Adipose tissue (tissue), 3 donors: ENCODE results near the gene VCPKMT. TPM values are rescaled to one million over a fixed set of nuclear protein-coding genes. Genes with fewer than 3 reads are reported as not detected.
"Not testable (repeated sequence)": the region's sequence is repeated elsewhere in the genome, so short reads cannot be mapped to it uniquely, and the experiment has no call there.

Source experiments
- H3K27ac ChIP-seq: one replicate; pipeline ENCODE4 v1.5.1; 2013; ENCODE audit warnings: low read depth, low read length
- WGBS, 3 donors: extraction: QIAGEN DNeasy Blood & Tissue Kit; methylation state at CpG; one replicate each; pipeline ENCODE4 v1.1.7; 2013; 5-methylcytosine and 5-hydroxymethylcytosine counted together
- polyA plus RNA-seq, 3 donors: library from polyadenylated mRNA; stranded (reverse); fragments of 200-250 nt; gene quantifications; one replicate each; pipeline ENCODE4 v1.2.3, GENCODE V29; 2013
- donor health status: healthy with polysubstance abuse.
- donor health status: Bipolar disorder and iron deficiency.
- donor health status: healthy.

Gene VCPKMT
- polyA plus RNA-seq, 3 donors: 3.5 to 8.4 (median 6.0) TPM

DNA sequence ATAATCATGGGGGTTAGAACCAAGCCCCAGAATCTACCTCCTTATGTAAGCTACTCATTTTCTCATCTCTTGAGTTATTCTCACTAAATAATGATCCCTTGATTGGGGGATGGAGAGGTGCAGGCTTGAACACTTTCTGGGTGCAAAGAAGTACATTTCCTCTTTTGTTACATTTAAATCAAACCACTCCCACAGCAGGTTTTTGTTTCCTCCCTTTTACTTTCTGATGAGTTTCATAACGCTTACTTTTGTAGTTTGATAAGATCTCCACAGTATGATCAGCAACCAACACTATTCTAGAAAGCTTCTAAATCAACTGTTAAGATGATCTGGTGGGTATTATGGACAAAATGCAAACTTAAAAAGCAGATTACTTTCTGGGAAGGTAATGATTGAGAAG is 20.5 kb downstream of the VCPKMT start:
- WGBS, 3 donors: 35 to 69% (median 38%) methylated on average over 1 of the region's 1 CpG
- no peak overlapping the region for H3K27ac ChIP-seq

DNA sequence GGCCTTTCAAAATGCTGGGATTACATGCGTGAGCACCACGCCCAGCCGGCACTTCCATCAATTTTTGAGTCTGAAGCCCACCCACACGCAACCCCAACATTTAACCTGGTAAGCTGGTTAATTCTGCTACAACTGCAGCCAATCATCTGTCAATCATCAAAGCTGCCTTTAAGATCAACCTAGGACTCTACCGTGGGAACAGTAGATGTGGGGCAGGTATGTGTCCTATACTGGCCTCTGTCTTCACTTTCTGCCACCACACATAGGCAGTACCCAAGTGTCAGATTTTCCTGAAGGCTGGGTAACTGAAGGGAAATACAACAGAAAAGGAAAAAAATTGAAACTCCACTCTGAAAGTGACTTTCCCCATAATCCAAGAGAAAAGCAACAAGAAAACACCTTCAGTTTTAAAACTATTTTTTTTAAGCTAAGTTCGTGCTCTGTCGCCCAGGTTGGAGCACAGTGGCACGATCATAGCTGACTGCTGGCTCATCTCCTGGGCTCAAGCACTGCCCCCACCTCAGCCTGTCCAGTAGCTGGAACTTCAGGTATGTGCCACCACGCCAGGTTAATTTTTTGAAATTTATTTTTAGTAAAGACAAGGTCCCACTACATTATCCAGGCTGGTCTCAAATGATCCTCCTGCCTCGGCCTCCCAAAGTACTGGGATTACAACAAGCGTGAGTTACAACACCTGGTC is 22.2 kb downstream of the VCPKMT start:
- H3K27ac ChIP-seq: no peak overlapping the region
- 92 to 97% (median 96%) methylated on average over 11 of the region's 11 CpGs for WGBS, 3 donors

DNA sequence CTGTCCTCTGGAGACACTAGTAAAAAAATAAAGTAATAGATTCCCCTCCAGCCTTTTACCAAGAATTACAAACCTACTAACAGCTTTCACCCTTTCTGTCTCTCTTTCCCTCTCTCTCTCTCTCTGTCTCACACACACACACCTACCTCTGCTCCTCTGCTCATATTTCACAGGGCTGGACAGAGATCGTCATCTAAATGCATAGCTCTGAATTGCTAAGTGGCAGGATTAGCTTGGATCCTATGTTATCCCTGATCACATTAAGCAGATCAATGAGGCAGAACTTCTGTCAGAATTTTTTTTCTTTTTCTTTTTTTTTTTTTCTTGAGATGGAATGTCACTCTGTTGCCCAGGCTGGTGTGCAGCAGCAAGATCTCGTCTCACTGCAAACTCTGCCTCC is 22.9 kb downstream of the VCPKMT start:
- WGBS, 3 donors: 44 to 82% (median 73%) methylated on average over 2 of the region's 2 CpGs
- H3K27ac ChIP-seq: no peak overlapping the region

DNA sequence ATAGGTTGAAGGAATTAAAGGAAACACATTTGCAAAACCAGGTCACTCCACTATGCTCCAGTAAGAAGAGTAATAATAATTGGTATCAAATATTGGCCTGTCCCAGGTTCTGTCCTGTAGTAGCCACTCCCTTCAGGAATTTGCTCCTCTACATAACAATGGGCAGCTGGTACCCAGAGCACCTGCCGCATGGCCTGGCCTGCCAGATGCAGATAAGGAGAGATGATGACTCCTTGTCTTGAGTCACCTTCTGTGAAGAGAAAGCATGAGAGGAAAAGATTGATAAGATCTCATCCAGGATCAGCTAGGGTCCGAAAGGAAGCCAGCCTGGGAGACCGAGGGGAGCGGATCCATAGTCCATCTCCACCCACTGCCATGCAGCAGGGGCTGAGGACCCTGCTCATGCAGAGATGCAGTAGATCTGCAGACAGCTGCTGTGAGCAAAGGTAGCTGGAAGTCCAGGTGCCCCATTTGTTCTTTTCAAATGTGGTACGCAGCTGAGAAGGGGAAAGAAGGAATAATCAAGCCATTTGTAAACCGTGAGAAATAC is 24.3 kb downstream of the VCPKMT start:
- 89 to 92% (median 91%) methylated on average over 6 of the region's 6 CpGs for WGBS, 3 donors
- H3K27ac ChIP-seq: no peak overlapping the region

DNA sequence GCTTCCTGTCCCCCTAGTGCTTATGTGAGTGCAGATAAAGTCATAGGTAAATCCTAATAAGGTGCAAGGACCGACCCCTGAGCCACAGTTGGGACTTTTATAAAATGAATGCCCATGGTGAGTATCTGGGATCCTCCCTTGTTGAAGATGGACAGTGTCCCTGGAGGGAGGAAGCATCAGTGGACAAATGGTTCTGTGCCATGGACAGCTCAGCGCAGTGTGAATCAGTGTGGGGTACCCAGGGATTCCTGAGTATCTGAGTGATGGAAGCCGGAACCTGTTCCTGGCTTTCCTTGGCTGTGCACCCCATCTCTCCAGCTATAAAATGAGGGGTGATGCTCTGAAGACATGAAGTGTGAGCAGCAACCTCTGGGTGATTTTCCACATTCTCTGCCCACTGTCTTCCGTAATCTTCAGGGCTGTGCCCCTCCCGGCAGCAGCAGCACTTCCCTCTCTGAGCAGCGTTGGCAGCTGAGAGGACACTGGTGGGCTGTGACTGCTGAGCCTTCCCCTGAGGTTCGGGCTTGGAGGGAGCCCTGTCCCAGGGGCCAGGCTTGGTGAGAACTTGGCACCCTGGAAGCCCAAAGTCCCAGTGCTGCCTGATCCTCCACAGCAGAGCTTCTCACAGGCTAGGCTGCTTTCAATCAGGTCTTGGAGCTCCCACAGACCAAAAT is 25.0 kb downstream of the VCPKMT start:
- 73 to 87% (median 75%) methylated on average over 7 of the region's 7 CpGs for WGBS, 3 donors
- no peak overlapping the region for H3K27ac ChIP-seq

DNA sequence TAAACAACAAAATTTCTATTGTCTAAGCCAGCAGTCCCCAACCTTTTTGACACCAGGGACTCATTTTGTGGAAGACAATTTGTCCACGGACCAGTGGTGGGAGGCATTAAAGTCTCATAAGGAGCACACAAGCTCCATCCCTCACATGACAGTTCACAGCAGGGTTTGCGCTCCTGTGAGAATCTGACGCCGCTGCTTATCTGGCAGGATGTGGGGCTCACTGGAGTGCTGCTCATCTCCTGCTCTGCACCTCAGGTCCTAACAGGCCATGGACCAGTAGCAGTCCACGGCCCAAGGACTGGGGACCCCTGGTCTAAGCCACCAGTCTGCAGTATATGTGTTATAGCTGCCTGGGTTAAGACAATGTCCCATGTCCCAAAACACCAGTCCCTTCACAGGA is 27.2 kb downstream of the VCPKMT start:
- WGBS, 3 donors: 86 to 92% (median 88%) methylated on average over 5 of the region's 5 CpGs
- H3K27ac ChIP-seq: no peak overlapping the region

DNA sequence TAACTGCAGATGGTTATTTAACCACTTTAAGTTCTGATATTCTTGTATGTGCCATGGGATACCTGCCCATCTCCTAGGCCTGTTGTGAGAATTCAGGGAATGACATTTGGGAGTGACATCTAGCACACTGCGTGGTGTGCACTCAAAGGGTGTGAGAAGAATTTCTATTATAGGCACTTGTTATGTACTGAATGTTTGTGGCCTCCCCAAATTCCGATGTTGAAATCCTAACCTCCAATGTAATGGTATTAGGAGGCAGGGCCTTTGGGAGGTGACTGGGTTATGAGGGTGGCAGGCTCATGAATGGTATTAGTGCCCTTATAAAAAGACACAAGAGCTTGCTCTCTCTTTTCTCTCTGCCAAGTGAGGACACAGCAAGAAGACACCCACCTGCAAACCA is 27.6 kb downstream of the VCPKMT start:
- WGBS, 3 donors: 49 to 80% (median 70%) methylated on average over 2 of the region's 2 CpGs
- H3K27ac ChIP-seq: no peak overlapping the region

DNA sequence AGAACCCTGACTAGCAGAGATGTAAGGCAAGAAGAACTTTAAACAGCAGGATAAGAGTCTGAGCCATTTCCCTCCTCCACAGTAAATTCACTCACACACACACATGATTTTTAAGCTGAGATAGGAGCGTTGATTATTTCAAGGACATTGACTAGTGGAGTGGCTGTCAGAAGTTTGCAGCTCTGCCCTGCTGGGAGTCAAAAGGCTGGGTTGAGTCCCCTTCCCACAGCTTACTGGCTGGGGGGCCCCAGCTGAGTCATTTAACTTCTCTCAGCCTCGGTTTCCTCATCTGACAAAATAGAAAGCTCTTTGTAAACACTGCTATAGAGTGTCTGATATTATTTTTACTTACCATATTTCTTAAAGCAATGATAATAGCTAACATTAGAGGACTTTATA is 28.3 kb downstream of the VCPKMT start:
- 65 to 96% (median 92%) methylated on average over 2 of the region's 2 CpGs for WGBS, 3 donors
- no peak overlapping the region for H3K27ac ChIP-seq

DNA sequence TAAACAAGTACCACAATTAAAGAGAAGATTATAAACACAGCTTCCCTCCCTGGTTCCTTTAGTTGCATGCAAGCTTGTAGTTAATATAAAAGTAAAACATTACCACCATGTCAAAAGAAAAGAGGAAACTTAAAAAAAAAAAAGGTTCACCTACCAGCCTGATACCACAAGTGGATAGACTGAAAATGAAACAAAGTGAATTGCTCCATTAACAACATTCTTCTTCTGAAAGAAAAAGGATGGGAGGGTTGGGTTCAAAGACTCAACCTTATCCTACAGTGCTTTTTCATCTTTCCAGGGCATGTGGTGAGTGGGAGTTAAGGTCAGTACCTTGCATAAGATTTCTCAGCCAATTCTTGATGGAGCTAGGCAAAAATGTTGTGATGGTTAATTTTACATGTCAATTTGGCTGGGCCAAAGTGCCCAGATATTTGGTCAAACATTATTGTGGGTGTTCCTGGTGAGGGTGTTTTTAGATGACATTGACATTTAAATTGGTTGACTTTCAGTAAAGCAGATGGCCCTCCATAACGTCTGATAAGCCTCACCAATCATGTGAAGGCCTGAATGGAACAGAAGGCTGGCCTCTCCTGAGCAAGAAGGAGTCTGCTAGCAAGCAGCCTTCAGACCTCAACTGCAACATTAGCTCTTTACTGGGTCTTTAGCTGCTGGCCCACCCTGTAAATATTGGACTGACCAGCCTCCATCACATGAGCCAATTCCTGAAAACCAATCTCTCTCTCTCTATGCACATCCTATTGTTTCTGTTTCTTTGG is 28.8 kb downstream of the VCPKMT start:
- H3K27ac ChIP-seq: no peak overlapping the region
- WGBS, 3 donors: 46 to 68% (median 67%) methylated on average over 1 of the region's 1 CpG

DNA sequence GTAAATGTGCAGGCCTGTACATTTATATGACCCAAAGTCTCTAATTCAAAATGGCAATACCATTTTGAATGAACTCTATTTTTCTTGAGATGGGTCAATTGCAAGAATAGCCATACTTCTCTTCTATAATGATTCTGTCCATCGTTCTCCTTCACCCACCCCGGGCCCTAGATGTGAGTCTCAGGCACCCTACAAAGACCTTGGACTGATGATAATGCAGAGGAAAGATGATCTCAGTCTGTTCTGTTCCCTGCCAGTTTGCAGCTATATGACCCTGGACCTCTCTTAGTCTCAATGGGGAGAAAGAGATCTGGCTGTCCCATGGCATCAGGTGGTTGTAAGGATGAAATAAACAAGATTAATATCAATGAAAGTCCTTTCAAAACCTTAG is 30.1 kb downstream of the VCPKMT start:
- 82 to 94% (median 90%) methylated on average over 2 of the region's 2 CpGs for WGBS, 3 donors
- H3K27ac ChIP-seq: no peak overlapping the region

DNA sequence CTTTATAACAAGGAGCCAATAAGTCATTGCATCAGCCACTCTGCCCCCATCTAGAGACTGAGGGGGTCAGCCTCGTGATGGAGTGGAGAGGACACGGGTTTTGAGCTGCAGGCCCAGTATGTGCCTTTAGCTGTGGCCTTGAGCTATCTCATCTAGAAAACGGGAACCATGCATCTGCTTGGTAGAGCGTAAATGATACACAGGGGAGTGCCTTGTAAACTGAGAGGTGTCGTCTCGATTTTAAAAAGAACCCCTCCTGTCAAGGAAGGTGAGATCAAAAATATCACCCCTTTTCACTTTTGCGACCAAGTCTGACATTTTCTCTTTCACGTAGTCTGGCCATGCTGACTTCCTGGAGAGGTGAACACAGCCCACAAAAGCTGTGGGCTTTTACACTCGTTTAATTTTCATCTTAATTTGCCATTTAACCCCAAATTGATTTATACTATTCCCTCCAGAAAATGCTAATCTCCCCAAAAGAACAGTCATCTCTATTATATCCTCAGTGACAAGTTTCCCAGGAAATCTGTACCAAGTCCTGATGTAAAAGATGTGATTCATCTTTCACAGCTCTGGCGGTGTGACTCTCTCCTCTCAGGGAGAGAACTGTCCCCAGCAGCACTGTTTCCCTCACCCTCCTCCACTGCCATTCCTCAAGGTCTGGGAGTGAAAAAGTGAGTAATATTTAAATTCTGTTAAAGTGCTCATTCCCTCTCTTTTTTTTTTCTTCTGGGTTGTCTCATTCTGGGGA is 30.6 kb downstream of the VCPKMT start:
- no peak overlapping the region for H3K27ac ChIP-seq
- 76 to 89% (median 78%) methylated on average over 10 of the region's 10 CpGs for WGBS, 3 donors

DNA sequence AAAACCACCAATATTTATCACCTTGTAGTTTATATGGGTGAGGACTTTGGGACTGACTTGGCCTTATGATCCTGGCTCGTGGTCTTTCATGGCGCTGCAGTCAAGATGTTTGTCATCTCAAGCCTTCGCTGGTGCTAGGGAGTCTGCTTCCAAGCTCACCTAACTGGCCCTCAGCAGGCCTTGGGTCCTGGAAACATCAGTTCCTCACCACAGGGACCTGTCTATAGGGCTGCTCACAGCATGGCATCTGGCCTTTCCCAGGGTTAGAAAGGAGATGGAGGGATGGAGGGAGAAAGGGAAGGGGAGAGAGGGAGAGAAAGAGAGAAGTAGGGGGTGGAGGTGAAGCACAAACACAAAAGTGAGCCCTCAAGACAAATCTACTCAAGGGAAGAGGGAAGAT is 31.7 kb downstream of the VCPKMT start:
- WGBS, 3 donors: 91 to 96% (median 96%) methylated on average over 3 of the region's 3 CpGs
- H3K27ac ChIP-seq: no peak overlapping the region

DNA sequence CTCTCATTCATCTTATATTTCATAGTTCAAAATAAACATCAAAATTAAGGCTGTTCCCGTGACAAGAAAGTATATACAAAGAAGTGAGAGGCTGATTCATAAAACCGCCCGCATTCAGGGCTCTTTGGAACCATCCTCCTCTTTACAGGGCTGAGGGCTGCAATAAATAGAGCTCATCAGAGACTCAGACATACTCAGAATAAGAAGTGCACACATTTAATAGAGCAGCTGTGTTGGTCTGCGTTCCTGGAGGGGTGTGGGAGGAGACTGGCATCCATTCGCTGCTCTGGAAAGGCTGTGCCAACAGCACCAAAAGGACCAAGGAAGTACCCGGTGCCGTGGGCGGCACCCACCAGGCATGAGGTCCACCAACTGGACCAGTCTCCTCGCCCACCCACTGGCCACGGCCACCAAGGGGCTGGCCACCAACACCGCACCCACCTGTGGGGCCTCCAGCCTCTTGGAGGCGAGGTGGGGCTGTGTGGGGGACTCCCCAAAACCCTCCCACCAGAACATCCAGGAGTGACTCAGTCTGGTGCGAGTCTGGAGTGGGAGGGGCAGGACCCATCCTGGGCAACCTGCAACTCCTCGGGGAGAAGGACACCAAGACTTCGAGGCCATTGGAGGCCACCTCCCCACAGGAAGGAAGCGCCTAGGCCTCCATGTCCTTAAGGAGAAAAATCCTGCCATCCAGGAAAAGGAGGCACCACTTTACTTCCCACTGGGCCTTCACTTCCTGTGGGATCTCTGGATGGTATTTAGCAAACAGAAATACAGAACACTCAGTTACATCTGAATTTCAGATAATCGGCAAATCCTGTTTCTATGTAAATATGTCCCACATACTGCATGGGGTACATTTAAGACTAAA is 32.7 kb downstream of the VCPKMT start:
- WGBS, 3 donors: 82 to 88% (median 85%) methylated on average over 17 of the region's 17 CpGs
- no peak overlapping the region for H3K27ac ChIP-seq

DNA sequence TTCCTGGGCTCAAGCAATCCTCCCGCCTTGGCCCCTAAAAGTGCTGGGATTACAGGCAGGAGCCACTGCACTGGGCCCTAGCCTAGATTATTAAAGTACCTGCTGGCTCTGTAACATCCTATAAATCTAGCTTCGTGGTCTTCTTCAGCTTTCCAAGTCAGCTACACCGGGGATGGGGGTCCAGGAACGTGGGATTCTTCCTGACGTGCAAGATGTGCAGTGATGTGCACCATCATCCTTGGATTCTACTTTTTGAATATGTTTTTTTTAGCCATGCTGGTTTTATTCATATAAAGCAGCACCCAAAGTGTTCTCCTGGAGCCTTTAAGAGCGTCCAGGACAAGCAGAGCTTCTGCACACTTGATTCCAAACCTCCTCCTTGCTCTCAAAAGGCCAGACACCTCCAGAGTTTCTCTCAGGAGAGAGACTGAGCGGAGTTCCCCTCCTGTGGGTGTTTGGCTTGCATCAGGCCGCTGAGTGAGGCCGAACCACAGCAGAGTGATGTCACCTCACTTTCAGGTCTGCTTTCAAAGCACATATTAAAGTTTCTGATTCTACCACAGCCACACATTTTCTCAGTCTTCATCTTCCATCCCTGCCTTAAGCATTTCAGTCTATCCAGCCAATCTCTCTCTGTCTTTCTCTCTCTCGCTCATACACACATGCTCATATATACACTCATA is 33.4 kb downstream of the VCPKMT start:
- 78 to 86% (median 79%) methylated on average over 10 of the region's 10 CpGs for WGBS, 3 donors
- H3K27ac ChIP-seq: no peak overlapping the region

DNA sequence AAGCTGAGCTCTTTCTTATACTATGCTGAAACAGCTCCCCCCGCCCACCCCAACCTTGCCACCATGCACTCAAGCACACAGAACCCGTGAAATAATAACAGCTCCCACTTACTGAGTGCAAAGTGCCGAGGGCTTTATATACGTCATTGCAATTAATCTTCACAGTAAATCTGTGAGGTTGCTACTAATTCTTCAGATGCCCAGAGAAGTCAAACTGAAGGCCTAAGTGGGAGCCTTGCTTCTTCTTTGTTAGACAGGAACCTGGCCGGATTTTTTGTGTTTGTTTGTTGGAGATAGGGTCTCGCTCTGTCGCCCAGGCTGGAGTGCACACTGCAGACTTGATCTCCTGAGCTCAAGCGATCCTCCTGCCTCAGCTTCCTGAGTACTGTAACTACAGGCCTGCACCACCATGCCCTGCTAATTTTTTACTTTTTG is 34.0 kb downstream of the VCPKMT start:
- H3K27ac ChIP-seq: no peak overlapping the region
- 66 to 84% (median 83%) methylated on average over 8 of the region's 8 CpGs for WGBS, 3 donors

DNA sequence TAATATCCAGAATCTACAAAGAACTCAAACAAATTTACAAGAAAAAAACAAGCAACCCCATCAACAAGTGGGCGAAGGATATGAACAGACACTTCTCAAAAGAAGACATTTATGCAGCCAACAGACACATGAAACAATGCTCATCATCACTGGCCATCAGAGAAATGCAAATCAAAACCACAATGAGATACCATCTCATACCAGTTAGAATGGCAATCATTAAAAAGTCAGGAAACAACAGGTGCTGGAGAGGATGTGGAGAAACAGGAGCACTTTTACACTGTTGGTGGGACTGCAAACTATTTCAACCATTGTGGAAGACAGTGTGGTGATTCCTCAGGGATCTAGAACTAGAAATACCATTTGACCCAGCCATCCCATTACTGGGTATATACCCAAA is 37.3 kb downstream of the VCPKMT start:
- 92 to 95% (median 94%) methylated on average over 1 of the region's 1 CpG for WGBS, 3 donors
- not testable (repeated sequence) for H3K27ac ChIP-seq

DNA sequence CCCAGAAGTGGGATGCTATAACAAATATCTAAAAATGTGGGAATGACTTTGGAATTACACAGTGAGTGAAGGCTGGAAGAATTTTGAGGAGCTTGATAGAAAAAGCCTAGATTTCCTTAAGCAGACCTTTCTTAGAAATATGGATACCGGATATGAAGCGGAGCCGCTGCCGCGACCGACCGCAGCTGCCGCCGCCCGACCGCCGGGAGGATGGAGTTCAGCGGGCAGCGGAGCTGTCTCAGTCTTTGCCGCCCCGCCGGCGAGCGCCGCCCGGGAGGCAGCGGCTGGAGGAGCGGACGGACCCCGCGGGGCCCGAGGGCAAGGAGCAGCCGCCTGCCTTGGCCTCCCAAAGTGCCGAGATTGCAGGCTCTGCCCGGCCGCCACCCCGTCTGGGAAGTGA is 42.7 kb downstream of the VCPKMT start:
- 94 to 98% (median 96%) methylated on average over 13 to 32 of the region's 32 CpGs for WGBS, 3 donors
- H3K27ac ChIP-seq: not testable (repeated sequence)
